GM23248 (cell line): Measurements from ENCODE around the gene MRPL23. TPM values are rescaled to one million over a fixed set of nuclear protein-coding genes. Genes with fewer than 3 reads are reported as not detected.

Experiments used
- DNase-seq: peaks from one replicate; pipeline ENCODE4 v3.0.0-alpha.2; 2015
- H2AFZ ChIP-seq: fragments of 200-600 bp; sonication (generic); 2 replicates; pipeline ENCODE4 v1.6.1; 2016; ENCODE audit warnings: antibody characterized with exemption
- H3F3A ChIP-seq: fragments of 200-600 bp; sonication (generic); 2 replicates; pipeline ENCODE4 v1.6.1; 2016; ENCODE audit warnings: mild to moderate bottlenecking, antibody characterized with exemption, mixed run types; ENCODE audit not compliant: insufficient read depth
- H3K27ac ChIP-seq: fragments of 200-600 bp; sonication (generic); 2 replicates; pipeline ENCODE4 v1.5.1; 2016; ENCODE audit warnings: mild to moderate bottlenecking
- H3K27me3 ChIP-seq: fragments of 200-600 bp; sonication (generic); replicated peaks from 2 replicates; pipeline ENCODE4 v1.6.1; 2016; ENCODE audit warnings: mild to moderate bottlenecking; ENCODE audit not compliant: insufficient read depth
- H3K36me3 ChIP-seq: fragments of 200-600 bp; sonication (generic); 2 replicates; pipeline ENCODE4 v1.6.1; 2016; ENCODE audit warnings: low read depth, mild to moderate bottlenecking
- H3K4me1 ChIP-seq: fragments of 200-600 bp; sonication (generic); 2 replicates; pipeline ENCODE4 v1.6.1; 2016; ENCODE audit warnings: mild to moderate bottlenecking; ENCODE audit not compliant: insufficient read depth
- H3K4me2 ChIP-seq: fragments of 200-600 bp; sonication (generic); one replicate; pipeline ENCODE4 v1.6.1; 2016; ENCODE audit warnings: mild to moderate bottlenecking; ENCODE audit not compliant: unreplicated experiment
- H3K4me3 ChIP-seq: fragments of 200-600 bp; sonication (generic); 2 replicates; pipeline ENCODE4 v1.5.1; 2016; ENCODE audit warnings: mild to moderate bottlenecking
- H3K79me2 ChIP-seq: fragments of 200-600 bp; sonication (generic); 2 replicates; pipeline ENCODE4 v1.6.1; 2016; ENCODE audit warnings: mild to moderate bottlenecking; ENCODE audit not compliant: insufficient read depth
- H3K9ac ChIP-seq: fragments of 200-600 bp; sonication (generic); 2 replicates; pipeline ENCODE4 v1.6.1; 2016; ENCODE audit warnings: mild to moderate bottlenecking
- H3K9me2 ChIP-seq: fragments of 200-600 bp; sonication (generic); 2 replicates; pipeline ENCODE4 v1.6.1; 2016; ENCODE audit warnings: mixed run types, mild to moderate bottlenecking, moderate library complexity; ENCODE audit not compliant: insufficient read depth
- H3K9me3 ChIP-seq: fragments of 200-600 bp; sonication (generic); one replicate; pipeline ENCODE4 v1.6.1; 2017; ENCODE audit warnings: low read depth
- H4K20me1 ChIP-seq: fragments of 200-600 bp; sonication (generic); 2 replicates; pipeline ENCODE4 v1.6.0; 2016; ENCODE audit not compliant: insufficient read depth
- EZH2 ChIP-seq: fragments of 200-600 bp; sonication (generic); IDR thresholded peaks from 2 replicates; pipeline ENCODE4 v1.6.1; 2018; ENCODE audit warnings: antibody characterized with exemption, mild to moderate bottlenecking; ENCODE audit not compliant: insufficient read depth, poor library complexity, severe bottlenecking
- EZH2phosphoT487 ChIP-seq: fragments of 200-600 bp; sonication (generic); IDR thresholded peaks from 2 replicates; pipeline ENCODE4 v1.6.1; 2018; ENCODE audit warnings: antibody characterized with exemption, moderate library complexity, mild to moderate bottlenecking, low read depth; ENCODE audit not compliant: insufficient read depth
- WGBS, 2 experiments: methylation state at CpG; one replicate each; pipeline ENCODE4 v1.1.6; 2015 to 2017; ENCODE audit warnings: low lambda C conversion rate in 2 of 2, low coverage in 1 of 2; ENCODE audit errors: missing lambda C conversion rate in 2 of 2; 5-methylcytosine and 5-hydroxymethylcytosine counted together
- in situ Hi-C: fragments of 300-500 bp; cut with MboI; formaldehyde crosslinking; loops from 2 replicates; pipeline ENCODE4 v1.15.0; 2020
- polyA plus RNA-seq: library from polyadenylated mRNA; unstranded; fragments of >200 nt; fragmentation: Nextera tagmentation; extraction: Ambion mirVana; gene quantifications from 2 replicates; pipeline ENCODE4 v1.2.1, GENCODE V29; 2016
- total RNA-seq: library from RNA; depleted of rRNA; stranded (reverse); fragments of >200 nt; shearing (Covaris generic); gene quantifications from 2 replicates; pipeline ENCODE4 v1.2.3, GENCODE V29; 2014

The MRPL23 gene
- total and polyA plus RNA-seq, 2 experiments from 2014 or later = 40.5 to 47.7 TPM

- Histone ChIP-seq H3K27me3 (peaks cover 8% of the 10 kb centered on the region), H3K27ac (no peak overlapping the region), H3K9me3 (no peaks in the 10 kb centered on the region), H3K4me2 (no peak overlapping the region), H3K36me3 (no peaks in the 10 kb centered on the region), H3K9ac (no peak overlapping the region), H3K9me2 (no peaks in the 10 kb centered on the region), H3K79me2 (no peaks in the 10 kb centered on the region), H3K4me3 (no peak overlapping the region), H4K20me1 (no peaks in the 10 kb centered on the region), H3F3A (no peaks in the 10 kb centered on the region), H2AFZ (no peak overlapping the region), H3K4me1 (0 out of 2 replicates have a peak, but pooled peaks cover 2% of the 10 kb centered on the region)
- in situ Hi-C loops = no loop called here
- TF ChIP-seq EZH2 (no peak), EZH2phosphoT487 (no peak)
- WGBS, 2 experiments = 80 to 84% methylated on average over 26 to 31 of the region's 31 CpGs
- DNase-seq = no peak
Measured at GRCh38 chr11:1913271-1914060, 33.7 kb upstream of the MRPL23 start.

GRCh38 chr11:1915795-1916131, 31.4 kb upstream of the MRPL23 start:
- in situ Hi-C loops = no loop called here
- H3K36me3 ChIP-seq = no peaks in the 10 kb centered on the region
- 60 to 69% methylated on average over 2 of the region's 2 CpGs for WGBS, 2 experiments
- DNase-seq = no peak
- no peak overlapping the region for H2AFZ ChIP-seq
- H3K4me2 ChIP-seq = no peak overlapping the region
- no peaks in the 10 kb centered on the region for H4K20me1 ChIP-seq
- H3K4me3 ChIP-seq = no peak overlapping the region
- no peak overlapping the region for H3K27ac ChIP-seq
- no peaks in the 10 kb centered on the region for H3K9me3 ChIP-seq
- H3K27me3 ChIP-seq = peaks cover 3% of the 10 kb centered on the region
- H3F3A ChIP-seq = no peaks in the 10 kb centered on the region
- no peaks in the 10 kb centered on the region for H3K9me2 ChIP-seq
- TF ChIP-seq EZH2phosphoT487 = no peak
- TF ChIP-seq EZH2 = no peak
- H3K4me1 ChIP-seq = no peaks in the 10 kb centered on the region
- H3K9ac ChIP-seq = no peak overlapping the region
- H3K79me2 ChIP-seq = no peaks in the 10 kb centered on the region

- H3K4me1 ChIP-seq = no peaks in the 10 kb centered on the region
- DNase-seq = no peak
- no peaks in the 10 kb centered on the region for H3K79me2 ChIP-seq
- no peak overlapping the region for H3K4me2 ChIP-seq
- H3K27ac ChIP-seq = no peak overlapping the region
- H3K36me3 ChIP-seq = no peaks in the 10 kb centered on the region
- no peaks in the 10 kb centered on the region for H4K20me1 ChIP-seq
- in situ Hi-C loops = no loop called here
- no peak overlapping the region for H3K4me3 ChIP-seq
- no peaks in the 10 kb centered on the region for H3K9me2 ChIP-seq
- TF ChIP-seq EZH2 = no peak
- no peak for TF ChIP-seq EZH2phosphoT487
- no peak overlapping the region for H3K9ac ChIP-seq
- no peaks in the 10 kb centered on the region for H3K9me3 ChIP-seq
- no peak overlapping the region for H2AFZ ChIP-seq
- WGBS, 2 experiments = 29 to 39% methylated on average over 13 to 14 of the region's 14 CpGs
- peaks cover 3% of the 10 kb centered on the region; the same call in 1 of the 2 replicates for H3K27me3 ChIP-seq
- H3F3A ChIP-seq = no peaks in the 10 kb centered on the region
Measured at GRCh38 chr11:1916132-1916985, 30.8 kb upstream of the MRPL23 start.

- H3K9me3 ChIP-seq = no peaks in the 10 kb centered on the region
- no peak overlapping the region for H3K4me3 ChIP-seq
- no peaks in the 10 kb centered on the region for H3K4me1 ChIP-seq
- H3K9me2 ChIP-seq = no peaks in the 10 kb centered on the region
- no peaks in the 10 kb centered on the region for H3K79me2 ChIP-seq
- in situ Hi-C loops = no loop called here
- H4K20me1 ChIP-seq = no peaks in the 10 kb centered on the region
- DNase-seq = no peak
- no peaks in the 10 kb centered on the region for H3K36me3 ChIP-seq
- TF ChIP-seq EZH2phosphoT487 (no peak), EZH2 (no peak)
- no peak overlapping the region for H3K4me2 ChIP-seq
- H2AFZ ChIP-seq = no peak overlapping the region
- 18 to 26% methylated on average over 4 to 8 of the region's 8 CpGs for WGBS, 2 experiments
- H3K27ac ChIP-seq = no peak overlapping the region
- H3K27me3 ChIP-seq = peaks cover 3% of the 10 kb centered on the region; the same call in 1 of the 2 replicates
- H3F3A ChIP-seq = no peaks in the 10 kb centered on the region
- no peak overlapping the region for H3K9ac ChIP-seq
Measured at GRCh38 chr11:1916986-1917522, 30.1 kb upstream of the MRPL23 start.
